Lower leg skin (tissue), 3 donors: ENCODE results near the gene LIG4.

Source experiments
- CTCF ChIP-seq, 3 donors: fragments of 450-650 bp; IDR thresholded peaks; one replicate each; pipeline ENCODE4 v1.5.1; 2016; ENCODE audit warnings: antibody characterized with exemption in 3 of 3, mild to moderate bottlenecking in 3 of 3, moderate library complexity in 2 of 3
- POLR2A ChIP-seq, 2 donors: fragments of 450-650 bp; IDR thresholded peaks; one replicate each; pipeline ENCODE4 v1.6.1; 2016 to 2017; ENCODE audit warnings: antibody characterized with exemption in 2 of 2, mild to moderate bottlenecking in 1 of 2, moderate library complexity in 1 of 2

GRCh38 chr13:108220041-108220440, 4.7 kb upstream of the LIG4 start:
- TF ChIP-seq CTCF (IDR thresholded peaks at IDR 0.05): no peak
- TF ChIP-seq POLR2A (IDR thresholded peaks at IDR 0.05): no peak
